ENCODE data around the gene C5orf46.

The C5orf46 gene

GRCh38 chr5:147845618-147846017 lies 60.7 kb downstream of the C5orf46 start:
- DNase-seq, result no peak
- Mint-ChIP-seq H3K9me3 (no peaks in the 10 kb centered on the region), H3K27ac (no peak overlapping the region), H3K27me3 (peaks cover 22 to 48% of the 10 kb centered on the region in 2 donors), H3K36me3 (ENCODE audit: insufficient read depth) (no peaks in the 10 kb centered on the region), H3K4me3 (no peak overlapping the region), H3K4me1 (ENCODE audit: low read depth in 2 of 2) (no peaks in the 10 kb centered on the region)
- no peak for ATAC-seq (replicated peaks)

GRCh38 chr5:147844846-147845245 lies 61.5 kb downstream of the C5orf46 start:
- Mint-ChIP-seq H3K27me3 (peaks cover 22 to 48% of the 10 kb centered on the region in 2 donors), H3K4me3 (no peak overlapping the region)
- ATAC-seq (replicated peaks), result no peak

GRCh38 chr5:147842869-147843268 lies 63.5 kb downstream of the C5orf46 start:
- Mint-ChIP-seq H3K4me1 (ENCODE audit: low read depth in 2 of 2) (no peaks in the 10 kb centered on the region), H3K27ac (no peak overlapping the region), H3K36me3 (ENCODE audit: insufficient read depth) (no peaks in the 10 kb centered on the region), H3K27me3 (peaks cover 15 to 39% of the 10 kb centered on the region in 2 donors), H3K4me3 (no peak overlapping the region), H3K9me3 (no peaks in the 10 kb centered on the region)
- ATAC-seq (replicated peaks) (no peak), DNase-seq (no peak)

More at GRCh38 chr5:147844846-147845245, 61.5 kb downstream of the C5orf46 start:
- Mint-ChIP-seq H3K36me3 (ENCODE audit: insufficient read depth) (no peaks in the 10 kb centered on the region), H3K4me1 (ENCODE audit: low read depth in 2 of 2) (no peaks in the 10 kb centered on the region), H3K9me3 (no peaks in the 10 kb centered on the region), H3K27ac (no peak overlapping the region)
- DNase-seq, result no peak

All from effector memory CD8-positive, alpha-beta T cell (primary cell).